Neuronal stem cell (in vitro differentiated cells): ENCODE results near the gene CIP2A.

Source experiments
- DNase-seq: peaks from one replicate; pipeline ENCODE4 v3.0.0-alpha.2; 2013; ENCODE audit warnings: low spot score
- H2AFZ ChIP-seq: one replicate; pipeline ENCODE4 v1.6.1; 2013; ENCODE audit warnings: mild to moderate bottlenecking, low read length, inconsistent platforms
- H2AK5ac ChIP-seq: 2 replicates; pipeline ENCODE4 v1.6.1; 2013; ENCODE audit warnings: low read depth, mild to moderate bottlenecking, inconsistent platforms, low read length, moderate library complexity, mixed read lengths
- H2BK120ac ChIP-seq: 2 replicates; pipeline ENCODE4 v1.6.1; 2013; ENCODE audit warnings: low read depth, mild to moderate bottlenecking, inconsistent platforms, low read length, moderate library complexity, mixed read lengths
- H2BK12ac ChIP-seq: one replicate; pipeline ENCODE4 v1.6.1; 2013; ENCODE audit warnings: low read length, inconsistent platforms
- H2BK15ac ChIP-seq: 2 replicates; pipeline ENCODE4 v1.6.1; 2013; ENCODE audit warnings: mild to moderate bottlenecking, low read length, inconsistent platforms, mixed read lengths
- H2BK5ac ChIP-seq: one replicate; pipeline ENCODE4 v1.6.1; 2013; ENCODE audit warnings: inconsistent platforms, mild to moderate bottlenecking, low read length, moderate library complexity
- H3K14ac ChIP-seq: one replicate; pipeline ENCODE4 v1.6.1; 2013; ENCODE audit warnings: low read length, inconsistent platforms
- H3K18ac ChIP-seq: 2 replicates; pipeline ENCODE4 v1.6.1; 2013; ENCODE audit warnings: low read length, inconsistent platforms
- H3K23ac ChIP-seq: 2 replicates; pipeline ENCODE4 v1.6.1; 2013; ENCODE audit warnings: low read depth, mild to moderate bottlenecking, mixed read lengths, low read length, inconsistent platforms; ENCODE audit not compliant: poor library complexity
- H3K27ac ChIP-seq: replicated peaks from 3 replicates; pipeline ENCODE4 v1.5.1; 2013; ENCODE audit warnings: low read length, inconsistent platforms
- H3K27me3 ChIP-seq, 3 experiments: 2 replicates each; pipeline ENCODE4 v1.6.1; 2013; ENCODE audit warnings: low read length in 3 of 3, mild to moderate bottlenecking in 2 of 3, inconsistent platforms in 1 of 3, low read depth in 1 of 3, mixed read lengths in 1 of 3, moderate library complexity in 1 of 3; ENCODE audit not compliant: control insufficient read depth in 3 of 3, insufficient read depth in 3 of 3
- H3K36me3 ChIP-seq, 2 donors: replicated peaks in 1 of 2; 2 replicates each; pipeline ENCODE4 v1.6.1; 2013; ENCODE audit warnings: low read length in 2 of 2; ENCODE audit not compliant: control insufficient read depth in 2 of 2, insufficient read depth in 2 of 2
- H3K4ac ChIP-seq: 2 replicates; pipeline ENCODE4 v1.6.1; 2013; ENCODE audit warnings: inconsistent platforms, mild to moderate bottlenecking, low read length, moderate library complexity
- H3K4me1 ChIP-seq, 2 donors: 1 replicate in 1 of 2; 2 replicates in 1 of 2; pipeline ENCODE4 v1.6.1; 2013; ENCODE audit warnings: low read length in 2 of 2, low read depth in 1 of 2; ENCODE audit not compliant: control insufficient read depth in 2 of 2, insufficient read depth in 1 of 2
- H3K4me2 ChIP-seq: one replicate; pipeline ENCODE4 v1.6.1; 2013; ENCODE audit warnings: mild to moderate bottlenecking, low read length, inconsistent platforms; ENCODE audit not compliant: insufficient read depth, poor library complexity, severe bottlenecking
- H3K4me3 ChIP-seq, 2 donors: 2 replicates each; pipeline ENCODE4 v1.5.1; 2013; ENCODE audit warnings: low read length in 2 of 2, mild to moderate bottlenecking in 2 of 2, inconsistent platforms in 1 of 2, moderate library complexity in 1 of 2
- H3K79me1 ChIP-seq: one replicate; pipeline ENCODE4 v1.6.1; 2013; ENCODE audit warnings: low read depth, mild to moderate bottlenecking, inconsistent platforms, low read length, moderate library complexity
- H3K9ac ChIP-seq: one replicate; pipeline ENCODE4 v1.6.1; 2013; ENCODE audit warnings: mild to moderate bottlenecking, low read depth, low read length, inconsistent platforms; ENCODE audit not compliant: poor library complexity
- H3K9me3 ChIP-seq, 2 donors: replicated peaks in 1 of 2; 2 replicates each; pipeline versions ENCODE3 to v1.6.1; 2013; ENCODE audit warnings: low read length in 2 of 2, mild to moderate bottlenecking in 2 of 2, inconsistent platforms in 1 of 2, low read depth in 1 of 2, mixed read lengths in 1 of 2, moderate library complexity in 1 of 2; ENCODE audit not compliant: control insufficient read depth in 2 of 2, insufficient read depth in 1 of 2
- H4K8ac ChIP-seq: one replicate; pipeline ENCODE4 v1.6.1; 2013; ENCODE audit warnings: low read depth, mild to moderate bottlenecking, inconsistent platforms, low read length, moderate library complexity
- H4K91ac ChIP-seq: one replicate; pipeline ENCODE4 v1.6.1; 2013; ENCODE audit warnings: low read length, low read depth, mild to moderate bottlenecking, inconsistent platforms; ENCODE audit not compliant: poor library complexity
- WGBS, 2 donors: extraction: QIAGEN DNeasy Blood & Tissue Kit; methylation state at CpG; one replicate each; pipeline ENCODE4 v1.1.7; 2013; ENCODE audit warnings: missing lambda C conversion rate in 2 of 2, mixed read lengths in 1 of 2; ENCODE audit not compliant: insufficient read length in 2 of 2, insufficient replicate concordance in 1 of 2; ENCODE audit errors: extremely low coverage in 2 of 2; 5-methylcytosine and 5-hydroxymethylcytosine counted together

Gene CIP2A

GRCh38 chr3:108589998-108590323, 723 bp upstream of the CIP2A start:
- Histone ChIP-seq H3K14ac (no peak overlapping the region), H3K23ac (no peak overlapping the region), H2BK15ac (no peak overlapping the region), H3K9ac (peak overlapping the region; percentile 81), H2BK120ac (no peak overlapping the region), H3K4me3 (peak overlapping the region; percentile 86 to 97), H2AK5ac (peak overlapping the region; percentile 61), H3K4ac (no peak overlapping the region), H3K18ac (no peak overlapping the region), H4K91ac (no peak overlapping the region), H2AFZ (peak overlapping the region; percentile 92), H3K4me2 (peak overlapping the region; percentile 71), H4K8ac (peak overlapping the region; percentile 86), H3K27me3 (no peaks in the 10 kb centered on the region), H3K27ac (peak overlapping the region; percentile 97), H3K9me3 (no peaks in the 10 kb centered on the region), H3K4me1 (peaks cover 0 to 4% of the 10 kb centered on the region in 2 donors), H3K79me1 (peaks cover 2% of the 10 kb centered on the region), H2BK12ac (no peak overlapping the region), H2BK5ac (no peak overlapping the region), H3K36me3 (peaks cover 0 to 25% of the 10 kb centered on the region in 2 donors)
- no CpG with 5 or more reads among the region's 11 CpGs for WGBS, 2 donors
- no peak for DNase-seq

GRCh38 chr3:108588601-108589000, 637 bp downstream of the CIP2A start:
- H2BK12ac ChIP-seq = no peak overlapping the region
- no peaks in the 10 kb centered on the region for H3K9me3 ChIP-seq
- WGBS, 2 donors = no CpG with 5 or more reads among the region's 8 CpGs
- no peak overlapping the region for H4K91ac ChIP-seq
- H3K4me1 ChIP-seq = peaks cover 0 to 4% of the 10 kb centered on the region in 2 donors
- no peak overlapping the region for H2BK120ac ChIP-seq
- H3K4ac ChIP-seq = no peak overlapping the region
- H2BK5ac ChIP-seq = no peak overlapping the region
- H3K36me3 ChIP-seq = peaks cover 0 to 38% of the 10 kb centered on the region in 2 donors
- peaks cover under 1% of the 10 kb centered on the region for H3K79me1 ChIP-seq
- H2AFZ ChIP-seq = peak overlapping the region; percentile 92
- H3K23ac ChIP-seq = no peak overlapping the region
- peak overlapping the region; percentile 69 for H3K4me2 ChIP-seq
- no peak overlapping the region for H3K14ac ChIP-seq
- H2BK15ac ChIP-seq = no peak overlapping the region
- no peak overlapping the region for H2AK5ac ChIP-seq
- peak overlapping the region; percentile 86 to 97 for H3K4me3 ChIP-seq
- H3K27me3 ChIP-seq = no peaks in the 10 kb centered on the region
- peak overlapping the region; percentile 95 for H3K27ac ChIP-seq
- H3K18ac ChIP-seq = no peak overlapping the region
- no peak overlapping the region for H3K9ac ChIP-seq
- no peak overlapping the region for H4K8ac ChIP-seq
- no peak for DNase-seq

- Histone ChIP-seq H2AK5ac (no peak overlapping the region), H3K4ac (no peak overlapping the region), H3K27me3 (no peaks in the 10 kb centered on the region), H3K9ac (no peak overlapping the region), H3K79me1 (no peaks in the 10 kb centered on the region), H3K36me3 (peaks cover 7 to 95% of the 10 kb centered on the region in 2 donors), H3K9me3 (peaks cover 0 to 24% of the 10 kb centered on the region in 2 donors), H2BK15ac (no peak overlapping the region), H3K4me3 (no peak overlapping the region), H4K8ac (no peak overlapping the region), H3K27ac (no peak overlapping the region), H3K4me2 (no peak overlapping the region), H3K4me1 (no peaks in the 10 kb centered on the region), H3K18ac (no peak overlapping the region), H2BK120ac (no peak overlapping the region), H2BK5ac (no peak overlapping the region), H3K23ac (no peak overlapping the region), H2AFZ (no peak overlapping the region), H3K14ac (no peak overlapping the region), H2BK12ac (no peak overlapping the region), H4K91ac (no peak overlapping the region)
- no CpG with 5 or more reads among the region's 2 CpGs for WGBS, 2 donors
- no peak for DNase-seq
These were observed 11.2 kb downstream of the CIP2A start for GRCh38 chr3:108578064-108578463.

- Histone ChIP-seq H3K14ac (no peak overlapping the region), H3K36me3 (peaks cover 1 to 98% of the 10 kb centered on the region in 2 donors), H3K9ac (no peak overlapping the region), H3K18ac (no peak overlapping the region), H3K4me1 (no peaks in the 10 kb centered on the region), H3K23ac (no peak overlapping the region), H2BK5ac (no peak overlapping the region), H3K27ac (no peak overlapping the region), H2BK12ac (no peak overlapping the region), H2BK15ac (no peak overlapping the region), H2BK120ac (no peak overlapping the region), H3K4me2 (no peak overlapping the region), H4K8ac (no peak overlapping the region), H2AFZ (no peak overlapping the region), H3K79me1 (no peaks in the 10 kb centered on the region), H3K27me3 (no peaks in the 10 kb centered on the region), H3K4me3 (no peak overlapping the region), H2AK5ac (no peak overlapping the region), H3K4ac (no peak overlapping the region), H3K9me3 (peaks cover 0 to 6% of the 10 kb centered on the region in 2 donors), H4K91ac (no peak overlapping the region)
- DNase-seq = no peak
- WGBS, 2 donors = no CpG with 5 or more reads among the region's 4 CpGs
These were observed 19.9 kb downstream of the CIP2A start for GRCh38 chr3:108569336-108569735.
